HepG2 (cell line): Measurements from ENCODE around the gene TIRAP. TPM values are rescaled to one million over a fixed set of nuclear protein-coding genes. Genes with fewer than 3 reads are reported as not detected.

Experiments
- AKAP8 ChIP-seq: sonication (generic); formaldehyde crosslinking; IDR thresholded peaks from 2 replicates; pipeline ENCODE4 v1.5.1; 2020; ENCODE audit warnings: mild to moderate bottlenecking, missing genetic modification reagents
- CEBPG ChIP-seq: IDR thresholded peaks from 2 replicates; pipeline ENCODE4 v1.6.1; 2016
- DPF2 ChIP-seq: sonication (generic); formaldehyde crosslinking; IDR thresholded peaks from 2 replicates; pipeline ENCODE4 v1.4.0; 2020; ENCODE audit warnings: mild to moderate bottlenecking, low read depth, missing genetic modification reagents, borderline replicate concordance
- DRAP1 ChIP-seq: IDR thresholded peaks from 2 replicates; pipeline ENCODE4 v1.6.1; 2016; ENCODE audit warnings: missing genetic modification reagents, missing compliant biosample characterization
- EEA1 ChIP-seq: sonication (generic); formaldehyde crosslinking; IDR thresholded peaks from 2 replicates; pipeline ENCODE4 v1.5.1; 2020; ENCODE audit warnings: mild to moderate bottlenecking, missing genetic modification reagents, borderline replicate concordance
- GRHL1 ChIP-seq: sonication (generic); formaldehyde crosslinking; conservative IDR thresholded peaks from 2 replicates; pipeline ENCODE4 v1.8.0; 2022; ENCODE audit warnings: missing genetic modification reagents
- GTF3A ChIP-seq: sonication (generic); formaldehyde crosslinking; conservative IDR thresholded peaks from 2 replicates; pipeline ENCODE4 v1.4.0; 2020; ENCODE audit warnings: mild to moderate bottlenecking, missing genetic modification reagents
- HIVEP1 ChIP-seq: sonication (generic); formaldehyde crosslinking; IDR thresholded peaks from 2 replicates; pipeline ENCODE4 v1.4.0; 2020; ENCODE audit warnings: mild to moderate bottlenecking, missing genetic modification reagents
- HOXA5 ChIP-seq: sonication (generic); formaldehyde crosslinking; IDR thresholded peaks from 2 replicates; pipeline ENCODE4 v1.4.0; 2020; ENCODE audit warnings: missing genetic modification reagents
- KAT8 ChIP-seq: IDR thresholded peaks from 2 replicates; pipeline ENCODE4 v1.6.1; 2016; ENCODE audit warnings: missing genetic modification reagents, missing compliant biosample characterization
- MED1 ChIP-seq: sonication (generic); formaldehyde crosslinking; IDR thresholded peaks from 2 replicates; pipeline ENCODE4 v1.4.0; 2020; ENCODE audit warnings: missing genetic modification reagents
- NCOA1 ChIP-seq: sonication (generic); formaldehyde crosslinking; IDR thresholded peaks from 2 replicates; pipeline ENCODE4 v1.9.0; 2021; ENCODE audit warnings: missing genetic modification reagents
- NR0B2 ChIP-seq: sonication (generic); formaldehyde crosslinking; IDR thresholded peaks from 2 replicates; pipeline ENCODE4 v1.4.0; 2020; ENCODE audit warnings: mild to moderate bottlenecking, missing genetic modification reagents
- RBFOX2 ChIP-seq: fragments of 200-400 bp; formaldehyde crosslinking; IDR thresholded peaks from 2 replicates; pipeline ENCODE4 v1.6.1; 2017; ENCODE audit warnings: low read depth, mild to moderate bottlenecking, low read length
- SNAPC4 ChIP-seq: sonication (generic); formaldehyde crosslinking; IDR thresholded peaks from 2 replicates; pipeline ENCODE4 v1.4.0; 2020; ENCODE audit warnings: mild to moderate bottlenecking, missing genetic modification reagents
- U2AF2 ChIP-seq: fragments of 200-400 bp; formaldehyde crosslinking; IDR thresholded peaks from 2 replicates; pipeline ENCODE4 v1.6.1; 2017; ENCODE audit warnings: low read depth, mild to moderate bottlenecking, low read length
- ZBTB42 ChIP-seq: sonication (generic); formaldehyde crosslinking; IDR thresholded peaks from 2 replicates; pipeline ENCODE4 v1.5.0; 2020; ENCODE audit warnings: mild to moderate bottlenecking, missing genetic modification reagents
- ZBTB43 ChIP-seq: sonication (generic); formaldehyde crosslinking; conservative IDR thresholded peaks from 2 replicates; pipeline ENCODE4 v1.4.0; 2020; ENCODE audit warnings: missing genetic modification reagents
- ZFY ChIP-seq: sonication (generic); formaldehyde crosslinking; IDR thresholded peaks from 2 replicates; pipeline ENCODE4 v1.4.0; 2020; ENCODE audit warnings: missing genetic modification reagents
- ZNF331 ChIP-seq: sonication (generic); formaldehyde crosslinking; IDR thresholded peaks from 2 replicates; pipeline ENCODE4 v1.4.0; 2020; ENCODE audit warnings: missing genetic modification reagents
- ZNF451 ChIP-seq: sonication (generic); formaldehyde crosslinking; IDR thresholded peaks from 2 replicates; pipeline ENCODE4 v1.5.0; 2020; ENCODE audit warnings: mild to moderate bottlenecking, missing genetic modification reagents
- ZNF678 ChIP-seq: sonication (generic); formaldehyde crosslinking; IDR thresholded peaks from 2 replicates; pipeline ENCODE4 v1.4.0; 2020; ENCODE audit warnings: mild to moderate bottlenecking, missing genetic modification reagents
- polyA plus RNA-seq, 8 experiments: library from polyadenylated mRNA; depleted of rRNA in 3 of 8; stranded (reverse) in 7 of 8; unstranded in 1 of 8; fragments of >200 nt; fragmentation: Illumina TruSeq in 4 of 8; extraction: Trizol in 4 of 8; gene quantifications; 2 replicates each; pipeline versions ENCODE4 v1.2.1 to v1.2.3, GENCODE V29; 2011 to 2016; ENCODE audit warnings: low read depth in 4 of 8, missing spikeins in 1 of 8, mixed read lengths in 1 of 8; ENCODE audit not compliant: insufficient read depth in 1 of 8
- total RNA-seq, 5 experiments: library from RNA; depleted of rRNA; stranded (reverse); fragments of >200 nt; fragmentation: Illumina TruSeq; extraction: Trizol; gene quantifications; 2 replicates each; pipeline ENCODE4 v1.2.3, GENCODE V29; 2016; ENCODE audit warnings: low read depth in 1 of 5

TIRAP gene
- total and polyA plus RNA-seq, 2 of the 13 experiments (the other 11 are each of a cell fraction or from before 2014, with no cell fraction given): 5.4 to 5.7 TPM

- TF ChIP-seq GRHL1 (CRISPR knock-in tag) (no peak), MED1 (peak; percentile 57), DPF2 (CRISPR knock-in tag) (no peak), DRAP1 (CRISPR knock-in tag) (peak; percentile 75; the same call in 1 of the 2 replicates), ZBTB42 (no peak), ZFY (CRISPR knock-in tag) (peak; percentile 94), NCOA1 (CRISPR knock-in tag) (no peak), ZBTB43 (CRISPR knock-in tag) (no peak), AKAP8 (no peak), U2AF2 (no peak), ZNF451 (CRISPR knock-in tag) (peak; percentile 72; the same call in 1 of the 2 replicates), EEA1 (CRISPR knock-in tag) (peak; percentile 82; the same call in 1 of the 2 replicates), RBFOX2 (peak; percentile 93), ZNF331 (peak; percentile 75; the same call in 1 of the 2 replicates), GTF3A (CRISPR knock-in tag) (no peak), SNAPC4 (CRISPR knock-in tag) (no peak), NR0B2 (no peak), HIVEP1 (CRISPR knock-in tag) (no peak), CEBPG (no peak), HOXA5 (CRISPR knock-in tag) (peak; percentile 86), ZNF678 (CRISPR knock-in tag) (0 out of 2 replicates have a peak, but pooled peaks have one; percentile 73), KAT8 (peak; percentile 98)
Observed at GRCh38 chr11:126268708-126269579, 13.9 kb upstream of the TIRAP start, which contains the start of the genes FOXRED1 and SRPRA (continued).
